ENCODE data around the gene STRADA.

Gene STRADA

GRCh38 chr17:63701456-63701820 lies 40.2 kb downstream of the STRADA start:
- peak; percentile 63 for DNase-seq (ENCODE audit: low spot score)

- DNase-seq (ENCODE audit: low spot score): peak; percentile 77
Observed at GRCh38 chr17:63700528-63701455, 40.8 kb downstream of the STRADA start.

GRCh38 chr17:63699638-63700527 lies 41.7 kb downstream of the STRADA start, which contains the start of gene LIMD2:
TSS of gene LIMD2 (minus strand) at chr17:63700125. CDS start at chr17:63699298, 827 bp downstream.
- DNase-seq (ENCODE audit: low spot score): peak; percentile 65

GRCh38 chr17:63698886-63699637 lies 42.5 kb downstream of the STRADA start:
- peak; percentile 95 for DNase-seq (ENCODE audit: low spot score)

- DNase-seq (ENCODE audit: low spot score): peak; percentile 67
Observed at GRCh38 chr17:63698381-63698885, 43.2 kb downstream of the STRADA start.

GRCh38 chr17:63697341-63698286 lies 44.0 kb downstream of the STRADA start:
- peak; percentile 93 for DNase-seq (ENCODE audit: low spot score)

- peak; percentile 82 for DNase-seq (ENCODE audit: low spot score)
Observed at GRCh38 chr17:63696381-63696961, 45.1 kb downstream of the STRADA start.

- DNase-seq (ENCODE audit: low spot score): no peak
Observed at GRCh38 chr17:63695889-63696288, 45.7 kb downstream of the STRADA start.

- DNase-seq (ENCODE audit: low spot score): no peak
Observed at GRCh38 chr17:63694950-63695773, 46.4 kb downstream of the STRADA start.

- no peak for DNase-seq (ENCODE audit: low spot score)
Observed at GRCh38 chr17:63694229-63694949, 47.2 kb downstream of the STRADA start.

- DNase-seq (ENCODE audit: low spot score): no peak
Observed at GRCh38 chr17:63693411-63694113, 48.0 kb downstream of the STRADA start.

GRCh38 chr17:63692195-63692816 lies 49.3 kb downstream of the STRADA start:
- no peak for DNase-seq (ENCODE audit: low spot score)

- DNase-seq (ENCODE audit: low spot score): no peak
Observed at GRCh38 chr17:63689479-63689878, 52.1 kb downstream of the STRADA start.

GRCh38 chr17:63688396-63689020 lies 53.1 kb downstream of the STRADA start:
- DNase-seq (ENCODE audit: low spot score): no peak

GRCh38 chr17:63686138-63686685 lies 55.4 kb downstream of the STRADA start:
- DNase-seq (ENCODE audit: low spot score): no peak

- no peak for DNase-seq (ENCODE audit: low spot score)
Observed at GRCh38 chr17:63685578-63685977, 56.0 kb downstream of the STRADA start.

GRCh38 chr17:63685041-63685440 lies 56.6 kb downstream of the STRADA start:
- DNase-seq (ENCODE audit: low spot score): no peak
